DND-41 (cell line): ENCODE data around the gene CSRP1.

Experiments
- ATAC-seq: fragments of 200-7000 bp; cut with Tn5 transposase; 3 replicates; pipeline ENCODE4 v1.9.1; 2021; ENCODE audit warnings: low read depth; ENCODE audit not compliant: insufficient read depth
- DNase-seq: peaks from one replicate; pipeline ENCODE4 v3.0.0-alpha.2; 2020
- H2AFZ ChIP-seq: 2 replicates; pipeline ENCODE4 v1.6.0; 2012; ENCODE audit warnings: low read depth, low read length
- H3K27ac ChIP-seq: 2 replicates; pipeline ENCODE4 v1.5.1; 2012; ENCODE audit warnings: low read length, inconsistent platforms
- H3K27me3 ChIP-seq: fragments of 200-600 bp; sonication (generic); 2 replicates; pipeline ENCODE4 v1.6.0; 2012; ENCODE audit warnings: low read length, mild to moderate bottlenecking, inconsistent platforms; ENCODE audit not compliant: insufficient read depth, poor library complexity
- H3K36me3 ChIP-seq: 2 replicates; pipeline ENCODE4 v1.5.1; 2012; ENCODE audit warnings: low read length, inconsistent platforms; ENCODE audit not compliant: insufficient read depth
- H3K4me1 ChIP-seq: 2 replicates; pipeline ENCODE4 v1.5.1; 2012; ENCODE audit warnings: mild to moderate bottlenecking, low read length; ENCODE audit not compliant: insufficient read depth
- H3K4me2 ChIP-seq: 2 replicates; pipeline ENCODE4 v1.6.0; 2012; ENCODE audit warnings: mild to moderate bottlenecking, moderate library complexity, low read length, inconsistent platforms; ENCODE audit not compliant: insufficient read depth
- H3K4me3 ChIP-seq, 2 experiments: fragments of 200-600 bp in 1 of 2; shearing (Covaris generic) in 1 of 2; 2 replicates each; pipeline ENCODE4 v1.5.1; 2012 to 2016; ENCODE audit warnings: inconsistent platforms in 2 of 2, low read length in 2 of 2, mild to moderate bottlenecking in 2 of 2, low read depth in 1 of 2, moderate library complexity in 1 of 2
- H3K79me2 ChIP-seq: 2 replicates; pipeline ENCODE4 v1.6.0; 2012; ENCODE audit warnings: low read length, inconsistent platforms; ENCODE audit not compliant: insufficient read depth
- H3K9ac ChIP-seq: 2 replicates; pipeline ENCODE4 v1.6.0; 2012; ENCODE audit warnings: low read depth, mild to moderate bottlenecking, inconsistent platforms, low read length, moderate library complexity
- H3K9me3 ChIP-seq: 2 replicates; pipeline ENCODE4 v1.5.1; 2012; ENCODE audit warnings: low read length, moderate library complexity, mild to moderate bottlenecking, inconsistent platforms; ENCODE audit not compliant: insufficient read depth, severe bottlenecking
- H4K20me1 ChIP-seq: 2 replicates; pipeline ENCODE4 v1.6.0; 2012; ENCODE audit warnings: low read length; ENCODE audit not compliant: insufficient read depth
- CTCF ChIP-seq: IDR thresholded peaks from 2 replicates; pipeline ENCODE4 v1.5.1; 2012; ENCODE audit warnings: borderline replicate concordance, low read length, moderate library complexity, mild to moderate bottlenecking; ENCODE audit not compliant: poor library complexity, severe bottlenecking; ENCODE audit errors: extremely low read depth
- EZH2 ChIP-seq: IDR thresholded peaks from 3 replicates; pipeline ENCODE4 v1.6.1; 2012; ENCODE audit warnings: borderline replicate concordance, low read depth, mild to moderate bottlenecking, moderate library complexity, low read length, inconsistent platforms; ENCODE audit not compliant: severe bottlenecking

The CSRP1 gene

GRCh38 chr1:201497935-201498509 is 8.9 kb downstream of the CSRP1 start:
- H3K9ac ChIP-seq: no peak overlapping the region
- TF ChIP-seq CTCF (no peak), EZH2 (no peak)
- peaks cover 41% of the 10 kb centered on the region for H3K79me2 ChIP-seq
- H3K27me3 ChIP-seq: no peaks in the 10 kb centered on the region
- peaks cover 37% of the 10 kb centered on the region for H3K36me3 ChIP-seq
- H2AFZ ChIP-seq: no peak overlapping the region
- no peak overlapping the region for H3K4me2 ChIP-seq
- ATAC-seq: no peak
- H4K20me1 ChIP-seq: peaks cover 33% of the 10 kb centered on the region
- no peak for DNase-seq
- H3K9me3 ChIP-seq: no peaks in the 10 kb centered on the region
- no peaks in the 10 kb centered on the region for H3K4me1 ChIP-seq
- no peak overlapping the region for H3K4me3 ChIP-seq
- H3K27ac ChIP-seq: no peak overlapping the region

- no peak for TF ChIP-seq EZH2
- Histone ChIP-seq H3K27me3 (no peaks in the 10 kb centered on the region), H3K4me2 (no peak overlapping the region), H3K4me3 (no peak overlapping the region), H2AFZ (no peak overlapping the region), H3K9ac (no peak overlapping the region), H3K9me3 (no peaks in the 10 kb centered on the region), H4K20me1 (peaks cover 29% of the 10 kb centered on the region), H3K79me2 (peaks cover 31% of the 10 kb centered on the region), H3K4me1 (no peaks in the 10 kb centered on the region), H3K36me3 (peaks cover 41% of the 10 kb centered on the region), H3K27ac (no peak overlapping the region)
- ATAC-seq: no peak
- DNase-seq: no peak
These were observed 10.6 kb downstream of the CSRP1 start for GRCh38 chr1:201496296-201496690.

- Histone ChIP-seq H4K20me1 (peaks cover 29% of the 10 kb centered on the region), H3K36me3 (peaks cover 41% of the 10 kb centered on the region), H3K9ac (no peak overlapping the region), H3K27me3 (no peaks in the 10 kb centered on the region), H3K4me3 (no peak overlapping the region), H3K79me2 (peaks cover 25% of the 10 kb centered on the region), H2AFZ (no peak overlapping the region), H3K4me2 (no peak overlapping the region), H3K4me1 (no peaks in the 10 kb centered on the region), H3K27ac (no peak overlapping the region), H3K9me3 (no peaks in the 10 kb centered on the region)
- no peak for DNase-seq
- TF ChIP-seq EZH2 (no peak), CTCF (no peak)
- ATAC-seq: no peak
These were observed 11.2 kb downstream of the CSRP1 start for GRCh38 chr1:201495551-201496295.
